GM12878 (cell line): Measurements from ENCODE around the gene DSE. TPM values are rescaled to one million over a fixed set of nuclear protein-coding genes. Genes with fewer than 3 reads are reported as not detected.

Source experiments
- ATAC-seq: fragments of 200-7000 bp; cut with Tn5 transposase; 3 replicates; pipeline ENCODE4 v1.9.1; 2020; ENCODE audit warnings: mild to moderate bottlenecking, moderate library complexity
- BruUV-seq: library from RNA; stranded (reverse); fragments of 400-500 nt; replicated peaks from 2 replicates; lab custom pipeline; 2021; lab: Mats Ljungman, UMichigan
- CTCF ChIA-PET: fragments of 300-600 bp; sonication (Branson Sonifier 250); formaldehyde crosslinking; extraction: SDS; loops from one replicate; lab custom pipeline; 2021; ENCODE audit warnings: inconsistent platforms; lab: Yijun Ruan, JAX
- POLR2A ChIA-PET: fragments of 350-600 bp; formaldehyde crosslinking; extraction: SDS; loops from one replicate; lab custom pipeline; 2021; ENCODE audit warnings: inconsistent platforms; lab: Charles Lee
- RAD21 ChIA-PET: fragments of 300-600 bp; sonication (Branson Sonifier 250); formaldehyde crosslinking; loops from one replicate; lab custom pipeline; 2023; ENCODE audit warnings: antibody characterized with exemption; ENCODE audit not compliant: unreplicated experiment; lab: Charles Lee
- SMC1A ChIA-PET: fragments of 300-600 bp; sonication (Branson Sonifier 250); formaldehyde crosslinking; loops from one replicate; lab custom pipeline; 2023; ENCODE audit not compliant: unreplicated experiment, uncharacterized antibody; lab: Charles Lee
- DNase-seq: peaks from one replicate; pipeline ENCODE4 v3.0.0-alpha.2; 2011; ENCODE audit warnings: low read depth, low spot score
- FAIRE-seq: peaks from 3 replicates; lab custom pipeline; 2011; peaks lifted over from hg19 to GRCh38; lab: Jason Lieb, UNC
- H2AFZ ChIP-seq: 2 replicates; pipeline ENCODE4 v1.6.0; 2011; ENCODE audit warnings: low read depth, low read length, control low read depth; ENCODE audit not compliant: control insufficient read depth
- H3K27ac ChIP-seq: 2 replicates; pipeline ENCODE4 v1.5.1; 2011; ENCODE audit warnings: control low read depth; ENCODE audit not compliant: control insufficient read depth, insufficient read depth
- H3K27me3 ChIP-seq, 2 experiments: replicated peaks in 1 of 2; 2 replicates each; pipeline versions ENCODE4 v1.6.0 to v1.6.1; 2011; ENCODE audit warnings: low read length in 1 of 2; ENCODE audit not compliant: control insufficient read depth in 2 of 2, insufficient read depth in 2 of 2
- H3K36me3 ChIP-seq, 2 experiments: 2 replicates each; pipeline ENCODE4 v1.5.1; 2011; ENCODE audit warnings: low read length in 1 of 2; ENCODE audit not compliant: control insufficient read depth in 2 of 2, insufficient read depth in 2 of 2
- H3K4me1 ChIP-seq: 2 replicates; pipeline ENCODE4 v1.6.1; 2011; ENCODE audit warnings: mild to moderate bottlenecking, low read length, moderate library complexity, mixed read lengths; ENCODE audit not compliant: control insufficient read depth, insufficient read depth
- H3K4me2 ChIP-seq: 2 replicates; pipeline ENCODE4 v1.6.0; 2011; ENCODE audit warnings: control low read depth; ENCODE audit not compliant: control insufficient read depth, insufficient read depth
- H3K4me3 ChIP-seq: fragments of 200-600 bp; sonication (generic); 2 replicates; pipeline ENCODE4 v1.5.1; 2016
- H3K79me2 ChIP-seq: 2 replicates; pipeline ENCODE4 v1.6.0; 2011; ENCODE audit warnings: low read length; ENCODE audit not compliant: control insufficient read depth, insufficient read depth
- H3K9ac ChIP-seq: 2 replicates; pipeline ENCODE4 v1.8.0; 2011; ENCODE audit warnings: low read length, control low read depth, mixed read lengths; ENCODE audit not compliant: control insufficient read depth, insufficient read depth
- H3K9me3 ChIP-seq: replicated peaks from 3 replicates; pipeline ENCODE4 v1.5.1; 2011; ENCODE audit warnings: mild to moderate bottlenecking, low read length; ENCODE audit not compliant: control insufficient read depth, insufficient read depth
- H4K20me1 ChIP-seq: 2 replicates; pipeline ENCODE4 v1.6.0; 2011; ENCODE audit not compliant: control insufficient read depth, insufficient read depth
- CEBPZ ChIP-seq: fragments of 150-350 bp; IDR thresholded peaks from 2 replicates; pipeline ENCODE4 v1.6.1; 2016; ENCODE audit warnings: low read depth, low read length
- EED ChIP-seq: sonication (generic); IDR thresholded peaks from 2 replicates; pipeline ENCODE4 v1.6.1; 2016; ENCODE audit warnings: antibody characterized with exemption, low read depth
- ETV6 ChIP-seq, 2 experiments: fragments of 450-650 bp in 1 of 2; IDR thresholded peaks in 1 of 2; conservative IDR thresholded peaks in 1 of 2; 2 replicates each; pipeline ENCODE4 v1.6.1; 2014; ENCODE audit warnings: antibody characterized with exemption in 1 of 2, borderline replicate concordance in 1 of 2, low read depth in 1 of 2, mild to moderate bottlenecking in 1 of 2, moderate library complexity in 1 of 2
- HCFC1 ChIP-seq: fragments of 150-350 bp; IDR thresholded peaks from 2 replicates; pipeline ENCODE4 v1.6.1; 2014; ENCODE audit warnings: low read length
- KLF5 ChIP-seq: fragments of 450-650 bp; IDR thresholded peaks from 2 replicates; pipeline ENCODE4 v1.6.1; 2014; ENCODE audit warnings: mild to moderate bottlenecking; ENCODE audit not compliant: partially characterized antibody
- MLLT1 ChIP-seq: fragments of 450-650 bp; IDR thresholded peaks from 2 replicates; pipeline ENCODE4 v1.6.1; 2016; ENCODE audit warnings: mild to moderate bottlenecking
- RB1 ChIP-seq: fragments of 450-650 bp; formaldehyde crosslinking; IDR thresholded peaks from 2 replicates; pipeline ENCODE4 v1.6.1; 2017; ENCODE audit warnings: mild to moderate bottlenecking, borderline replicate concordance
- SREBF1 ChIP-seq: IDR thresholded peaks from 2 replicates; pipeline ENCODE4 v1.6.1; 2012; ENCODE audit warnings: mild to moderate bottlenecking, low read length
- SREBF2 ChIP-seq: IDR thresholded peaks from 2 replicates; pipeline ENCODE4 v1.6.1; 2012; ENCODE audit warnings: mild to moderate bottlenecking, low read length
- SUPT20H ChIP-seq: IDR thresholded peaks from 2 replicates; pipeline ENCODE4 v1.6.1; 2011; ENCODE audit warnings: low read depth, mild to moderate bottlenecking, low read length, moderate library complexity, borderline replicate concordance; ENCODE audit not compliant: control insufficient read depth
- ZSCAN29 ChIP-seq: fragments of 450-650 bp; IDR thresholded peaks from 2 replicates; pipeline ENCODE4 v1.6.1; 2017; ENCODE audit warnings: mild to moderate bottlenecking, moderate library complexity
- whole genome bisulfite sequencing: methylation state at CpG from one replicate; pipeline ENCODE4 v1.1.6; 2016; ENCODE audit warnings: low lambda C conversion rate; ENCODE audit not compliant: insufficient replicate concordance, insufficient coverage; ENCODE audit errors: missing lambda C conversion rate; 5-methylcytosine and 5-hydroxymethylcytosine counted together
- in situ Hi-C: fragments of 300-500 bp; cut with MboI; formaldehyde crosslinking; loops from 9 replicates; pipeline ENCODE4 v1.14.3; 2018; ENCODE audit warnings: mixed read lengths
- intact Hi-C: fragments of 100-400 bp; cut with micrococcal nuclease; formaldehyde crosslinking; loops from one replicate; pipeline ENCODE4 v1.14.2; 2022; ENCODE audit not compliant: unreplicated experiment
- polyA plus RNA-seq, 11 experiments: library from polyadenylated mRNA; depleted of rRNA in 4 of 11; unstranded in 6 of 11; stranded (reverse) in 5 of 11; fragments of >200 nt; fragmentation: Nextera tagmentation in 4 of 11; fragmentation: Illumina TruSeq in 1 of 11; extraction: Ambion mirVana in 4 of 11; extraction: Trizol in 1 of 11; gene quantifications; 1 replicate in 1 of 11; 2 replicates in 10 of 11; pipeline versions ENCODE4 v1.2.1 to v1.2.3, GENCODE V29; 2011 to 2016; ENCODE audit warnings: inconsistent platforms in 2 of 11, missing spikeins in 2 of 11, low read depth in 1 of 11
- total RNA-seq, 4 experiments: library from RNA; depleted of rRNA in 3 of 4; stranded (reverse); fragments of >200 nt in 3 of 4; fragmentation: Illumina TruSeq in 1 of 4; extraction: Trizol in 1 of 4; gene quantifications; 2 replicates each; pipeline versions ENCODE4 v1.2.1 to v1.2.3, GENCODE V29; 2013 to 2021
- TF ChIP-seq, protein P1 (sequence below): fragments of 450-650 bp; IDR thresholded peaks from 2 replicates; pipeline ENCODE4 v1.6.1; 2016; ENCODE audit warnings: mild to moderate bottlenecking, moderate library complexity, borderline replicate concordance

DSE gene
- total and polyA plus RNA-seq, 10 of the 15 experiments (the other 5 are each of a cell fraction or from before 2014, with no cell fraction given): 12.6 to 76.4 (median 43.0) TPM

DNA sequence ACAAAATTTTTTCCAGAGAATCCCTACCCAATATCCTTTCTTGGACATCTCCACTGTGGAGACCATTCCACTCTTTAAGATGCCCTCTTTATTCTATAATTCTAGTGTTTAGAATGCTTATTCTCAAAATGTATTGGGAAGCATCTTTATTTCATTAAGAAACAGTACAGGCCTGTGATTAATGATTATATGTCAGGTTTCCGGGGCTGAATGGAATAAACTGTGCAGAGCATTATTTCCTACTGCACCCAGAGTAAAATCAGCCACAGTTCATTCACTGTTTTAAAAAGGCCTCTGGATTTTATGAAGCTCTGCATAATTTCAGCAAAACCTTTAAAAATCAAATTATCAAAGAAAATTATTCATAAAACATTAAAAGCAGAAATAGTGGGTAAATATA lies 42.6 kb downstream of the DSE start:
- Histone ChIP-seq H3K27me3 (no peaks in the 10 kb centered on the region), H3K4me3 (no peak overlapping the region), H3K27ac (no peak overlapping the region), H3K36me3 (peaks cover 0 to 10% of the 10 kb centered on the region in 2 experiments; a peak in 2 of 4 replicates), H3K4me2 (no peak overlapping the region), H3K9ac (no peak overlapping the region), H4K20me1 (no peaks in the 10 kb centered on the region), H2AFZ (no peak overlapping the region), H3K79me2 (peaks cover 74% of the 10 kb centered on the region), H3K9me3 (peaks cover 1% of the 10 kb centered on the region; the same call in 2 of the 3 replicates), H3K4me1 (peaks cover 28% of the 10 kb centered on the region)
- WGBS: 96% methylated on average over 1 of the region's 1 CpG
- no peak for ATAC-seq
- intact Hi-C loops (no loop called here), in situ Hi-C loops (no loop called here)
- no peak for DNase-seq
- RAD21 ChIA-PET: no interaction called here
- no peak for FAIRE-seq
- POLR2A ChIA-PET: no interaction called here
- SMC1A ChIA-PET: interaction anchor here (1.0 to 1.5 kb wide), 2 partner anchors 20 to 126 kb away, joined by 3 read pairs; no protein-coding TSS in a partner anchor
- no TSS peak for BruUV-seq
- TF ChIP-seq CEBPZ (no peak), KLF5 (no peak), EED (no peak), SREBF2 (no peak), HCFC1 (no peak), RB1 (no peak), ZSCAN29 (no peak), SREBF1 (no peak), ETV6 (conservative IDR thresholded peaks at IDR 0.05 in 1 of 2, IDR thresholded peaks at IDR 0.05 in 1 of 2; ENCODE audit: borderline replicate concordance in 1 of 2, low read depth in 1 of 2) (no peak), SUPT20H (no peak), MLLT1 (no peak)
- TF ChIP-seq, protein P1, sequence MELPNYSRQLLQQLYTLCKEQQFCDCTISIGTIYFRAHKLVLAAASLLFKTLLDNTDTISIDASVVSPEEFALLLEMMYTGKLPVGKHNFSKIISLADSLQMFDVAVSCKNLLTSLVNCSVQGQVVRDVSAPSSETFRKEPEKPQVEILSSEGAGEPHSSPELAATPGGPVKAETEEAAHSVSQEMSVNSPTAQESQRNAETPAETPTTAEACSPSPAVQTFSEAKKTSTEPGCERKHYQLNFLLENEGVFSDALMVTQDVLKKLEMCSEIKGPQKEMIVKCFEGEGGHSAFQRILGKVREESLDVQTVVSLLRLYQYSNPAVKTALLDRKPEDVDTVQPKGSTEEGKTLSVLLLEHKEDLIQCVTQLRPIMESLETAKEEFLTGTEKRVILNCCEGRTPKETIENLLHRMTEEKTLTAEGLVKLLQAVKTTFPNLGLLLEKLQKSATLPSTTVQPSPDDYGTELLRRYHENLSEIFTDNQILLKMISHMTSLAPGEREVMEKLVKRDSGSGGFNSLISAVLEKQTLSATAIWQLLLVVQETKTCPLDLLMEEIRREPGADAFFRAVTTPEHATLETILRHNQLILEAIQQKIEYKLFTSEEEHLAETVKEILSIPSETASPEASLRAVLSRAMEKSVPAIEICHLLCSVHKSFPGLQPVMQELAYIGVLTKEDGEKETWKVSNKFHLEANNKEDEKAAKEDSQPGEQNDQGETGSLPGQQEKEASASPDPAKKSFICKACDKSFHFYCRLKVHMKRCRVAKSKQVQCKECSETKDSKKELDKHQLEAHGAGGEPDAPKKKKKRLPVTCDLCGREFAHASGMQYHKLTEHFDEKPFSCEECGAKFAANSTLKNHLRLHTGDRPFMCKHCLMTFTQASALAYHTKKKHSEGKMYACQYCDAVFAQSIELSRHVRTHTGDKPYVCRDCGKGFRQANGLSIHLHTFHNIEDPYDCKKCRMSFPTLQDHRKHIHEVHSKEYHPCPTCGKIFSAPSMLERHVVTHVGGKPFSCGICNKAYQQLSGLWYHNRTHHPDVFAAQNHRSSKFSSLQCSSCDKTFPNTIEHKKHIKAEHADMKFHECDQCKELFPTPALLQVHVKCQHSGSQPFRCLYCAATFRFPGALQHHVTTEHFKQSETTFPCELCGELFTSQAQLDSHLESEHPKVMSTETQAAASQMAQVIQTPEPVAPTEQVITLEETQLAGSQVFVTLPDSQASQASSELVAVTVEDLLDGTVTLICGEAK: no peak
- CTCF ChIA-PET: interaction anchor here (0.6 to 1.5 kb wide), 7 partner anchors 17 to 148 kb away, joined by 3 to 5 read pairs (median 3); no protein-coding TSS in a partner anchor
